GM19099 (cell line): ENCODE measurements around the gene GID8.

Experiments
- POLR2A ChIP-seq: IDR thresholded peaks from 3 replicates; pipeline ENCODE4 v1.6.1; 2011; ENCODE audit warnings: low read depth; ENCODE audit not compliant: insufficient read length; ENCODE audit errors: extremely low read depth

The GID8 gene

DNA sequence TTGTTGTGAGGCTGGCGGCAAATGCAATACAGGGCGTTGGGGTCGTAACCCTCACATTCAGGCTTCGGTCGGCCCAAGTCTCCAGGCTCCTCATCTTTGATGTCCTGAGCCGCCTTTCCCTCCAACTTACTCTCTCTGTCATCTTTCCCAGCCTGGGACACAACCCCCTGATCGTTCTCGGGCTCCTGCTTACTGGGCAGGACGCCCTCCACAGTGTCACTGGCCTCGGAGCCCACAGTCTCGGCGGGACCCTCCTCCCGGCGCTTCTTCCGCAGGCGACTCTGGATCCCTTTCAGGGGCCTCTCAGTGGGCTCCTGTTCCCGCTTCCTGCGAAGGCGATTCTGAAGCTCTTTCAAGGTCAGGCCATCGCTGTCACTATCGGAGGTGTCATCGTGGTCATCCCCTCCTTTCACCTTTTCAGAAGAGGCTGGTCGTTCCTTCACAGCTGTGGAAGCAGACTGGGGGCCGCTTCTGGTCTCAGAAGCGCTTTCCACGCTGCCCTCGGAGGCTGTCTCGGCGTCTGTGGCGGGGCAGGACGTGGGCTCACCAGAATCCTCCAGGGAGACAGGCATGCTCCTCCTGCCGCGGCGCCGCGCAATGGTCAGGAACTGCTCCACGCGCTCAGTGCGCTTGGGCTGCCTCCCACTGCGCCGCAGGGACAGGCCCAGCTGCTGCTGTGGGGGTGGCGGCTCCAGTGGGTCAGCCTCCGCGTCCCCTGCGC is 27.0 kb upstream of the GID8 start:
- no peak for TF ChIP-seq POLR2A

DNA sequence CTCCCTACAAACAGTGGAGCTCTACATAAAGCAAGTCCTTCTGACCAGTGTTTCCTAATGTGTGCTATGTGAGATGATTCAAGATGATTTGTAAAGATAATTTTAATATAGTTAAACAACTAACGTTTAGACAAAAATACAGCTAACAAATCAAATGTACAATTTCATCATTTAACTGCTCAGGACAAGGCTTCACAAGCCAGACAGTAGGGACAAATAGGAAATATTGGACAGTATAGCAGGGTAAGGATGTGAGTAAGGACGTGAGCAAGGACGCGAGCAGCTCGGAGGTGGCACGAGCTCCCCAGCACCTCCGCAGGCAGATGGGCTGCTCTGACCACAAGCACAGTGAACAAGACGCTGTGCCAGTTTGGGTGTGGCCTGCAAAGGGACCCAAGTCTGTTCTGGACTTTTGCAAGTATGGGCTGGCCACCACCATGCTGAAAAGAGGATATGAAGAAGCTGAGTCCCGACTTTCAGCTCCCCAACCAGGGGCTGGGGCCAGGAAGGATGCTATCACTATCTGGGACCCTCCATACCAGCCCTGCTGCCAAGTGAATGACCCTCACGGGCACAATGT is 26.2 kb upstream of the GID8 start:
- no peak for TF ChIP-seq POLR2A

DNA sequence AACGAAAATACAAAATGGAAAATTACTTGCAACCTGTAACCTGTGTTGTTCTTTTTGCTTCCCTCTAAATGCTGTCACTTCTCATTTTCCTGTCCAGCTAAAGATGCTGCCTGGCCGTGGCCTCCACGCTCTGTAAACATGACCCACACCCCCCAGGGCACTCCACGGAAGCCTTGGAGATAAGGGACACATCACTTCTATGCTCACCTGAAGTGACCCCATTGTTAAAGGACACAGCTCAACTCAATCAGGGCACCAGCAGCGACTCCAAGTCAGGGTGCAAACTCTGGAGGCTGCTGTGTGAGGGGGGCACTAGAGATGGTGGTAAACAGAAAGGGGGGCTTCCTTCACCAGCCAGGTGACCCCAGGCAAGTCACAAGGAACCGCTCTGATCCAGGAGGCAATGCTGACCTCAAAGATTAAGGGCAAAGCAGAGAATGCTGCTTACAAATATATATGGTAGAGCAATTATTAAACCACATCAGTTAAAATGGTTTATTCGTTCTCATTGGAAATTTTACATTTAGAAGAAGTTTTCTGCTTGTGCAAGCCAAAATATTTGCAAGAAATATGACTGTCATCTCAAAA is 24.8 kb upstream of the GID8 start:
- no peak for TF ChIP-seq POLR2A

DNA sequence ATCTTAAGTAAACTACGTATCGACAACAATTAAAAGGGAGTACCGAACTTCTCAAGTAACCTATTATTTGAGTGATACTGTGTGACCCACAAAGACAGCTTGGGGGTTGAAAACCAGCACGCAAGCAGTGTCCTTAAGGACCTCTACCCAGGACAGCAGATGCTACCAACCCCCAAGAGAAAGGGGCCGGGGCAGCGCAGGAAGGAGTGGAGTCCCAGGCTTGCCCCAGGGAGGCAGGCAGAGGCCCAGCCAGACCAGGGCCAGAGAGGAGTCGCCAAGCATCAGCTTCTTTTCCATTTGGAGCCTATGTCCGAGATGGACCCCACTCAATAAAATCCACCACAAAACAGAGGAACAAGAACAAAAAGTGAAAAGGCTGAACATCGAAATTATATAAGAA is 23.5 kb upstream of the GID8 start:
- no peak for TF ChIP-seq POLR2A

DNA sequence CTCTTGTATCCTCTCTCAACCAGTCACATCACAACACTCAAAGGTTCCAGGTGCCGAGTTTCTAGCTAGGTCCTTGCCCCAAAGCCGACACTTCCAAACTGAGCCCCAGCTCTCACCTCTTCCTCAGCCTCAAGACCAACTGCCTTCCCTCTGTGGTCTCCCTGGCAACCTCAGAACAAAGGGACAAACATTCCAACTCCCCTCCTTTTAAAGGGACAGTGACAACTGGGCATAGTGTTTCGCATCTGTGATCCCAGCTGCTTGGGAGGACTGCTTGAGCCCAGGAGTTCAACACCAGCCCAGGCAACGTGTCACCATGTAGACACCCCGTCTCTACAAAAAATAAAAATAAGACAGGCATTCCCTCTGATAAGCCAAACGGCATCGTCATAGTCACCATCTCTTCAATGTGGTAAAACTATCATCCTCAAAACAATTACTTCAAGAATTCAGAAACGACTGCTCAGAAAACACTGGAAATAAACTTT is 22.9 kb upstream of the GID8 start:
- TF ChIP-seq POLR2A = no peak

- no peak for TF ChIP-seq POLR2A
Observed at GRCh38 chr20:62916703-62917476, 21.1 kb upstream of the GID8 start.

GRCh38 chr20:62917720-62918119 is 20.2 kb upstream of the GID8 start:
- no peak for TF ChIP-seq POLR2A

GRCh38 chr20:62918147-62918546 is 19.8 kb upstream of the GID8 start:
- TF ChIP-seq POLR2A = no peak

GRCh38 chr20:62918831-62919230 is 19.1 kb upstream of the GID8 start:
- no peak for TF ChIP-seq POLR2A

DNA sequence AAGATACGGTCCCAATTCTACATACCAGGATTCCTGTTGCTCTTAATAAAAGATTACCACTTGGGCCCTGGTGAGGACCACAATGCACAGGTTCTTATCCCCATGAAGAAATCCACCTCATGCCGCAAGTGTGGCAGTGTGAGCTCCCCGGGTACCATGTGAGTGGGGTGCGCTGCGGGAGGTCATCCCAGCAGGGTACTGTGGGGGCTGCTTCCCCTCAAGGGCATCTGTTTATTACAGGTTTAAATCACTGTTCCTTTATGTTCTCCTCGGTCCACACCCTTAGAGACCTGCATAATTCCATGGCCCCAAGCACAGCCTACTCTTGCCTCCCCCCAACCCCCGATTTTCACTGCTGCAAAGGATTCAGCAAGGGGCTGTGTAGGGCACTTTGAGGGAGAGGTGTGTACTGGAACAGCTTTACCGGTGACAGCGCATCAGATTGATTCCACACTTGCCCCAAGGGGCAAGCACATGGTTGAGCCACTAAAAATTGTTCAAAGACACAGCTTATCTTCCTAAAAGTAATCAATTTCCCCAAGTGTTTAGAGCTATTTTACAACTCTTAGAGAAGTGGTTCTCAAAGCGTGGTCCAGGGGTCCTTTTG is 17.8 kb upstream of the GID8 start:
- no peak for TF ChIP-seq POLR2A

GRCh38 chr20:62921119-62921687 is 16.7 kb upstream of the GID8 start:
- TF ChIP-seq POLR2A = no peak

DNA sequence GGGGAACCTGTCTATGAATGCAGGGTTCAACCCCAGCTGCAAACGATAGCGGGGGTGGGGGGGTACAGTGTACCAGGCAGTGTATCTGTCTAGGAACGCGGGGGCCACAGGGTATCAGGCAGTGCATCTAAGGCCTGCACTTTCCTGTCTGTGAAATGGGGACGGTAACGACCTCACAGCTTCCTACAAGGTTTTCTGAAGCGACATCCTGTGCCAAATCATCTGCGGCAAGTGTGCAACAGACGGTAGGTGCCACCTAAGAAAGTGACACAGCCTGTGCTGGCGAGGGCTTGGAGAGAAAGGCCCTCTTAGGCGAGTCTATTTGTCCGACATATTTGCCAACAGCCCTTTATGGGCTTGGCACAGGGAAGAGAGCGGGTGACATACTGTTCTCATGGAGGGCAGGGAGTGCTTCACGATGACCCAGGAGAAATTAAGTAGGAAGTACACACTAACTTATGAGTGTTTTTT is 15.5 kb upstream of the GID8 start:
- TF ChIP-seq POLR2A = no peak

- TF ChIP-seq POLR2A = no peak
Observed at GRCh38 chr20:62923669-62924441, 14.1 kb upstream of the GID8 start.
